ENCODE results near the gene SIGLEC1.

Gene SIGLEC1

DNA sequence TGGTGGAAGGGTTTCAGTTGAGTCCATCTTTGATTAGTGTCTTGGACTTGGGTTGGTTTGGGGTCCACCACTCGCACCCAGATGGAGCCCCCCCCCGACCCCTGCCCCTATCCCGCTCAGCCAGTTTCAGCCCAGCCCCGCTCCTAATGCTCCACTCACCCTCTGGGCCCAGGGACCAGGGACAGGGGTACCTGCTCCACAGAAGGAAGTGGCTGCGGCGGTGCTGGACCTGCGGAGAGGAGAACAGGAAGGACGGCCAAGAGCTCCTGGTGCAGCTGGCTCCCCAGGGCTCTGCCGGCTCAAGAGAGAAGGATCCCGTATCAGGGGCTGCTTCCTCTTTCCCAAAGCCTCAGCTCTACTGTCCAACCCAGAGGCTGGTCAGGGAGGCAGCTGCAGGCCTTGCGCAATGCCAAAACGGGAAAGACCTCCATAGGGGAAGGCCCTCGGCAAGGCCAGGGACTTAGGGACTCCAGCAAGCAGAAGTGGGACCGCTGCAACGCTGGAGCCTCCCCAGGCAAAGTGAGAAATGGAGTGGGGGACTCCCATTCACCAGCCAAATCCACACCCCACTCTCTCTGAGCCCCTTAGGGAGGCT, at the start of gene SIGLEC1:
Gene SIGLEC1, minus strand, starts transcription at position 322 of the 595 bp plus-strand sequence. CDS start 5,472 bp downstream, outside the sequence.
- DNase-seq (ENCODE audit: low read depth, low spot score), result no peak

GRCh38 chr20:3760655-3761348, 48.4 kb upstream of the SIGLEC1 start:
- DNase-seq (ENCODE audit: low read depth, low spot score), result no peak

DNA sequence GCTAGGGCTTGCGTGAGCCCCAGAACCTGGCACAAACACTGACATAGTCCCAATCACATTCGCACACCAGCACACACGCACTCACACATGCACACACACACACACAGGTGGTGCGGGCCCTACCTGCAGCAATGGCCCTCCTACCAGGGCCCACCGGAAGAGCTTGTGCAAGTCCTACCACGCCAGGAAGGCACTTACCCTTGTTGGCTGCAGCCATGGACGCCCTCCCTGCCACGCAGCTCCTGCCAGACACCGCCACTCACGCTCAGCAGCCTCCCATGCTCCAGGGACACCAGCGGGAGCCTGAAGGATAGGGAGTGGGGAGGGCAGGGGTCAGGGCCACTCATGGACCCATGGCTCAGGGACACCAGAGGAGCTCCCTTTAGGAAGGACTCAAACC, 47.5 kb upstream of the SIGLEC1 start:
- no peak for DNase-seq (ENCODE audit: low read depth, low spot score)

- no peak for DNase-seq (ENCODE audit: low read depth, low spot score)
Measured at GRCh38 chr20:3759316-3759823, 47.0 kb upstream of the SIGLEC1 start.

DNA sequence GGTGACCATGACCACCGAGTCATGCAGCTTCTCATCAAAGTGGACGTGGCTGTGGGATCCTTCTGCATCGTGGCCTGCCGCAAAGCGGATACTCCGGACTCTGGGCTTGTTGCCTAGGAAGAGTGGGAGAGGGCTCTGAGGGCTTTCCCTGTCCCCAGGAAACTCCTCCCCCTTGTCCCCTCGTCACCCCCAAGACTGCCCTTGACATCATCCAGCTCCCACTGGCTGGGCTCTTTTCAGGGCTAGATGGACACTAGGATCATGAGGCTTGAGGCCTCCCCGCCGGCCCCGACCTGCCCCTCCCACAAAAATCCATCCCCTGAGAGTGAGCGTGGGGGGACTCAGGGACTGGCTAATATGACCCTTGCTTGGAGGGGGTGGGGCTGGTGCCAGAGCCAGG, 46.2 kb upstream of the SIGLEC1 start:
- DNase-seq (ENCODE audit: low read depth, low spot score), result no peak

GRCh38 chr20:3757268-3757667, 44.9 kb upstream of the SIGLEC1 start:
- no peak for DNase-seq (ENCODE audit: low read depth, low spot score)

DNA sequence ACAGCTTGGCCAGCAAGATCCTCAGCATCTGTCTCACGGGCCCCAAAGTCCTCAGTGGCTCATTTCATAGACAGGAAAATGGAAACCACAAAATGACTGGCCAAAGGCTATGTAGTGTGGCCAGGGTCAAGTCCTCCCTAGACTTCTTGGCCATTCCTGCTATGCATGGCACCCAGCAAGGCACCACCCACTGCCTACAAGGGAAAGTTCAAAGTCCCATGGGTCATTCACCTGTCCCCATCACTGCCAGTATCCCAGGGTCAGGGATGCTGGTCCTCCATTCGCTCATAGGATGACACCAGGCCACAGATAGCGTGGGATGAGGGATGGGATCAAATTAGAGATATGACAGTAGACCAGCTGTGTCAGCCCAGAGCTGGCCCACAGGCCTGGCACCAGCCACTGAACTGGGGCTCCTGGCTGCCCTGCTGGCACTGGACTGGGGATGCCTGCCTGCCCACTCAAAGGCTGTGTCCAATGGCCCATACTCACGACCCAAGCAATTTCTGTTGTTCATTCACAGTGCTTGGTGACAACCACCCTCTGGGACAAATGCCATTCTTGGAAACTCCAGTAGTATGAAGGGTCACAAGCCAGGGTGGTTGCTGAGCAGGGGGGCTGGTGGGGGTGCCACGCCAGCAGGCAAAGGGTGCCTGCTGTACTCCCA, 43.5 kb upstream of the SIGLEC1 start:
- no peak for DNase-seq (ENCODE audit: low read depth, low spot score)

GRCh38 chr20:3755269-3755668, 42.9 kb upstream of the SIGLEC1 start:
- DNase-seq (ENCODE audit: low read depth, low spot score), result no peak

GRCh38 chr20:3754276-3754630, 41.9 kb upstream of the SIGLEC1 start:
- DNase-seq (ENCODE audit: low read depth, low spot score), result no peak

DNA sequence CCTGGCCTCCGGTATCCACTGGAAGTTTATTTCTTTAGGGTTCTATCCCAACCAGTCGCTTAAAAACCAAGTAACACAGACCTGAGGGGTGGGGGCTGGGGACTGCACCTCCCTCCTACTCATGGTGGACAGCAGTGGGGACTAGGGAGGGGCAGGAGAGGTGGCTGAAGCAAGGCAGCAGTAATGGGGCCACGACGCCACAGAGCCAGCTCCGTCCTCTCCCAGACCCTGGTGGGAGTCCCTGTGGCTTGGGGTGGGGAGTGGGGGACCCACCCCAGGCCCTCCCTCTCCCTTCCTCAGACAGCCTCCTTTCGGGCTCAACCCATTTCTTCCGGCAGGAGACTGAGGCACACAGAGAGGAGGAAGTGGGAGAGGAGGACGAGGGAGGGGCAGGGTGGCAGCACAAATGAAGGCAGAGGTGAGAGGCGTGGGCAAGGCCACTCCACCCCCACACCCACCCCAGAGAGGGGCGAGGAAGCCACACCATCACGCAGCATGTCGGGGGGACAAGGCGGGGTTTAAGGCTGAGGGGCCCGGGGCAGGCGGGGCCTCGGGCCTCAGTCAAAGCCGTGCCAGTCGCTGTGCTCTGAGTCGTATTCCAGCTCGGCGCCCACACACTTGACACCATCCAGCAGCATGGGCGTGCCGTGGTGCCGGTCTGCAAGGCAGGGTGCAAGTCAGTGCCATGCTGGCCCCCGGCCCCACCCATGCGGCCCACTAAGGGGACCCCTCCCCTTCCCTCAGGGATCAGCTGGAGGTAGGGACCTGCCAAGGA, 41.3 kb upstream of the SIGLEC1 start:
- DNase-seq (ENCODE audit: low read depth, low spot score), result no peak

DNA sequence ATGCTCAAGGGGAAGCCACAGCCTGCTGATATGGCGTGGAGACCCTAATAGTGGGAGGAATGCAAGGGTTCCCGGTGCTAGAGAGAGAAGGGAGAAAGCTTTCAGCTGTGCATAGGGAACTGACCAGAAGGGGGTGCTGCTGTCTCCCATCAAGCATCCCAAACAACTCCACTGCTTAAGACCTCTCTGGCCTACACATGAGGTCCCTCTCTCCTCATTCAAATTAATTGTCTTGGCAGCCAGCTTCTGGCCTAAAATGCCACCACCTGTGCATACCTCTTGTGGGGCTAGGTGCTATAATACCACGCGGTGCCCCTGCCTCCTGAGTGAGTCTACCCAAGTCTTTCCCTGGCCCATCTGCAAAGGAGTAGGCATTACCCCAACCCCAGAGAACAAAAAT, 40.7 kb upstream of the SIGLEC1 start:
- peak; percentile 24 for DNase-seq (ENCODE audit: low read depth, low spot score)

DNA sequence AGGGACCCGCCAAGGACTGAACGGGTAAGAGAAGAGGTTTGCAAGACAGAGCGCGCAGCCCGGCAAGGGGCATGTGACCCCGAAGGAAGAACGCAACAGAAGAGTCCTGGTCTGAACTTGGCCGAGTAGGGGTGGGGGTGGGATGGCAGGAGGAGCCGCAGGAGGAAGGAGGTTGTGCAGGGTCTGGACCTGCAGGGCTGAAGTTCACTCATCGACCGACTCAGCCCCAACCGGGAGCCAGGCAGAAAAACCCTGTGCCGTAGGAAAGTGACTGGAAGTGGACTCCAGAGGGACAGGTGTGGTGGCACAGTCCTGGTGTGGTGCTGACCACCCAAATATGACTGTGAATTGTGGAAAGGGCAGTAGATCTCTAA, 40.0 kb upstream of the SIGLEC1 start:
- DNase-seq (ENCODE audit: low read depth, low spot score), result no peak

GRCh38 chr20:3751675-3752385, 39.4 kb upstream of the SIGLEC1 start:
- DNase-seq (ENCODE audit: low read depth, low spot score), result no peak

- DNase-seq (ENCODE audit: low read depth, low spot score), result no peak
Measured at GRCh38 chr20:3751305-3751674, 38.9 kb upstream of the SIGLEC1 start.

DNA sequence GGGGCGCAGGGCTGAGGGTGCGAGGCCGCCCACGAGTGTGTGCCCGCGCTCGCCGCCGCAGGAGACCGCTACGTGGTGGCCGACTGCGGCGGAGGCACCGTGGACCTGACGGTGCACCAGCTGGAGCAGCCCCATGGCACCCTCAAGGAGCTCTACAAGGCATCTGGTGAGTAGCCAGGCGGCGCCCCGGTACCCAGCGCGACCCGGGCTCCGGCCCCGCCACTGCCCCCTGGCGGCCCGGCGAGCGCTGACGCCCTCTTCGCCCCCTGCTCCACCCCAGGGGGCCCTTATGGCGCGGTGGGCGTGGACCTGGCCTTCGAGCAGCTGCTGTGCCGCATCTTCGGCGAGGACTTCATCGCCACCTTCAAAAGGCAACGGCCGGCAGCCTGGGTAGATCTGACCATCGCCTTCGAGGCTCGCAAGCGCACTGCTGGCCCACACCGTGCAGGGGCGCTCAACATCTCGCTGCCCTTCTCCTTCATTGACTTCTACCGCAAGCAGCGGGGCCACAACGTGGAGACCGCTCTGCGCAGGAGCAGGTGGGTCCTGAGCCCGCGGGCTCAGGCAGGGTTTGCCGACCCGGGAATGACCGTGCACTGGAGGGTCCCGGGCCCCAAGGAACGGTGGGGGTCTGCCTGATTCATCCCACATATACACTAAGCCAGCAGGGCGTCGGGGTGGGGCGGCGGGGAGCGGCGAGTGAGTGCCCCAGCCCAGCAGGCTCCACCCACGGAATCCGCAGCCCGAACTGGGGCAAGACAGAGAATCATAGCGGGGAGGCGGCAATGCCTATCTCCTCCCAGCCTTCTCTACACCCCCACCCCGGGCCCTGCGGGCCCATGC, 37.5 kb upstream of the SIGLEC1 start:
- no peak for DNase-seq (ENCODE audit: low read depth, low spot score)

DNA sequence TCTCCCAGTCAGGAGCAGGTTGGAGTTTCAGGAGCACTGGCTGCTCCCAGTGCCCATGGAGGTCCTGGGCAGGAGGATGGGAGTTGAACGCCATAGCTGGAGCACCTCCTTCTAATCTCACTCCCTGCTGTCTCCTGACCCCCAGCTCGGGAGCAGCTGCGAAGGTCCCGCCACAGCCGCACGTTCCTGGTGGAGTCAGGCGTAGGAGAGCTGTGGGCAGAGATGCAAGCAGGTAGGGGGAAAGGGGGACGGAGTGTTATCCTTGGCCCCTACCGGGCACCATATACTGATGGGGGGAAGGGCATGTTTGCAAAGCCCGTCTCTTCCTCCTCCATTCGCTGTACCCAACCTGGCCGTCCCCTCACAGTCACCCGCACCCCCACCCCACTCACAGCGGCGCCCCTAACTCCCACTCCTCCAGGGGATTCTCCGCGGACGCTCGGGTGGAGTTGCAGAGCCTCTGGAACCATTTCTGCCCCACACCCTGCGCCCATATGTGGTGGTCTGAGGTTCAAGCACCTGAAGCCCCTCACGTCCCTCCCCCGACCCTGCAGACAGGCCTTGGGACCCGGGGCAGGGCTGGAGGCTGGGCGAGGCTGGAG, 36.8 kb upstream of the SIGLEC1 start:
- no peak for DNase-seq (ENCODE audit: low read depth, low spot score)

GRCh38 chr20:3748073-3748472, 35.7 kb upstream of the SIGLEC1 start:
- no peak for DNase-seq (ENCODE audit: low read depth, low spot score)

DNA sequence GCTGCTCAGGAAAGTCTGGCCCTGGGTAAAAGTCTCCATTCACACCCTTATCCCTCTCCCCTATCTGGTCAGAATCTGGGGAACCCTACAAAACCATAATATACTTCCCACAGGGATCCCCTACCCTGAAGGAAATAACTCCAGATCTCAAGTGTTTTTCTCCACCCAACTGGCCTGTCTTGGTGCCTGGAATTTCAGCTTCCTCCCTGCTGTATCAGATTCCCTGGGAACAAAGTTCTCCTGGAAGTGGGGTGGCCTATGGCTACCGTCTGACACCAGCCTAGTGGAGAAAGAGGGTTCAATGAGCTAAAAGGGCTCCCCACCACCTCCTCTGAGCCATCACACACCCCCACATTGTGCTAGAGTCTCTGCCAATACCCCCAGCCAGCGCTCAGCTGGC, 35.1 kb upstream of the SIGLEC1 start:
- DNase-seq (ENCODE audit: low read depth, low spot score), result no peak

GRCh38 chr20:3745686-3746173, 33.3 kb upstream of the SIGLEC1 start:
- DNase-seq (ENCODE audit: low read depth, low spot score), result no peak
